Colonic mucosa (tissue), 4 donors: ENCODE results near the gene MOSPD3. TPM values are rescaled to one million over a fixed set of nuclear protein-coding genes. Genes with fewer than 3 reads are reported as not detected.

ENCODE experiments used
- DNase-seq: peaks from one replicate; pipeline ENCODE4 v3.0.0-alpha.2; 2020
- H3K27ac ChIP-seq: fragments of 200-600 bp; one replicate; pipeline ENCODE4 v1.8.0; 2021
- H3K27me3 ChIP-seq: fragments of 200-600 bp; one replicate; pipeline ENCODE4 v1.8.0; 2021
- H3K36me3 ChIP-seq: fragments of 200-600 bp; one replicate; pipeline ENCODE4 v1.8.0; 2021
- H3K4me1 ChIP-seq: fragments of 200-600 bp; one replicate; pipeline ENCODE4 v1.8.0; 2021; ENCODE audit warnings: mild to moderate bottlenecking
- H3K4me3 ChIP-seq: fragments of 200-600 bp; one replicate; pipeline ENCODE4 v1.8.0; 2021
- H3K9ac ChIP-seq, 2 donors: one replicate each; pipeline ENCODE4 v1.7.0; 2013; ENCODE audit warnings: control low read depth in 2 of 2, low read depth in 2 of 2, low read length in 2 of 2
- H3K9me3 ChIP-seq: fragments of 200-600 bp; one replicate; pipeline ENCODE4 v1.8.0; 2021
- intact Hi-C: fragments of 100-400 bp; cut with DNase I; formaldehyde crosslinking; loops from one replicate; pipeline ENCODE4 v1.14.1; 2022
- total RNA-seq, 2 donors: library from RNA; stranded (reverse); fragmentation: NEBNext Ultra II Directional in 1 of 2; extraction: Animal tissue kit (Norgen Biotek cat#: 25700) in 1 of 2; gene quantifications; one replicate each; pipeline ENCODE4 v1.2.1, GENCODE V29; 2021
- TF ChIP-seq, protein P1 (sequence below): fragments of 200-600 bp; IDR thresholded peaks from one replicate; pipeline ENCODE4 v1.8.0; 2022; ENCODE audit warnings: antibody characterized with exemption, mild to moderate bottlenecking
- donor health status: healthy.
- donor health status: DM: no; HTN: no; CAD: no.
- donor health status: DM: no; HTN: no; CAD: no.

MOSPD3 gene
- total RNA-seq, 2 donors from 2014 or later: 15.1 to 16.9 TPM

DNA sequence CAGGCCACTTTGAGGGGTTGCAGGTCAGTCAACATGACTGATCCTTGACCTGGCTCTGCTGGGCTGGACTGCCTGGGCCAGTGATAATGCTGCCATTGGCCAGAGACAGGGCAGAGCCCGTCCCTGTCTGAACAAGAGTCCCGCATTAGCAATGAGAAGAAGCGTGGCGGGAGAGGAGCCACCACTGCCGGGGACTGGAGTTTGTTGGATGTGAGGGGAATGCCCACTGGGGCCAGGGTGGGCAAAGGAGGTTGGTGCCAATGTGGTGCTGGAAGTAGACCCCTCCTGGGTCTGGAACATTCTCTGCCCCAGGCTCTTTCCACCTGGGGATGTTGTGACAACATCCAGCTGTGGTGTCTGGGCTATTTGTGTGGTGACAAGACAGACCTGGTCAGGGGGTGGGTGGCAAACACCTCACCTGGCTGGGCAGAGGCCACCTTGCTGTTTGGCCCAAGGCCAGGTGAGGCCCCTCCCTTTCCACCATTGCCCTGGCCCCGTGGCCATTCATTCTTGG is 46.3 kb upstream of the MOSPD3 start:
- TF ChIP-seq, protein P1, sequence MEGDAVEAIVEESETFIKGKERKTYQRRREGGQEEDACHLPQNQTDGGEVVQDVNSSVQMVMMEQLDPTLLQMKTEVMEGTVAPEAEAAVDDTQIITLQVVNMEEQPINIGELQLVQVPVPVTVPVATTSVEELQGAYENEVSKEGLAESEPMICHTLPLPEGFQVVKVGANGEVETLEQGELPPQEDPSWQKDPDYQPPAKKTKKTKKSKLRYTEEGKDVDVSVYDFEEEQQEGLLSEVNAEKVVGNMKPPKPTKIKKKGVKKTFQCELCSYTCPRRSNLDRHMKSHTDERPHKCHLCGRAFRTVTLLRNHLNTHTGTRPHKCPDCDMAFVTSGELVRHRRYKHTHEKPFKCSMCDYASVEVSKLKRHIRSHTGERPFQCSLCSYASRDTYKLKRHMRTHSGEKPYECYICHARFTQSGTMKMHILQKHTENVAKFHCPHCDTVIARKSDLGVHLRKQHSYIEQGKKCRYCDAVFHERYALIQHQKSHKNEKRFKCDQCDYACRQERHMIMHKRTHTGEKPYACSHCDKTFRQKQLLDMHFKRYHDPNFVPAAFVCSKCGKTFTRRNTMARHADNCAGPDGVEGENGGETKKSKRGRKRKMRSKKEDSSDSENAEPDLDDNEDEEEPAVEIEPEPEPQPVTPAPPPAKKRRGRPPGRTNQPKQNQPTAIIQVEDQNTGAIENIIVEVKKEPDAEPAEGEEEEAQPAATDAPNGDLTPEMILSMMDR: no peak
- intact Hi-C loops: no loop called here
- Histone ChIP-seq H3K9ac (no peak overlapping the region), H3K4me1 (peaks cover 7% of the 10 kb centered on the region), H3K4me3 (no peak overlapping the region), H3K9me3 (no peaks in the 10 kb centered on the region), H3K36me3 (peaks cover 4% of the 10 kb centered on the region), H3K27me3 (no peaks in the 10 kb centered on the region), H3K27ac (no peak overlapping the region)
- no peak for DNase-seq

DNA sequence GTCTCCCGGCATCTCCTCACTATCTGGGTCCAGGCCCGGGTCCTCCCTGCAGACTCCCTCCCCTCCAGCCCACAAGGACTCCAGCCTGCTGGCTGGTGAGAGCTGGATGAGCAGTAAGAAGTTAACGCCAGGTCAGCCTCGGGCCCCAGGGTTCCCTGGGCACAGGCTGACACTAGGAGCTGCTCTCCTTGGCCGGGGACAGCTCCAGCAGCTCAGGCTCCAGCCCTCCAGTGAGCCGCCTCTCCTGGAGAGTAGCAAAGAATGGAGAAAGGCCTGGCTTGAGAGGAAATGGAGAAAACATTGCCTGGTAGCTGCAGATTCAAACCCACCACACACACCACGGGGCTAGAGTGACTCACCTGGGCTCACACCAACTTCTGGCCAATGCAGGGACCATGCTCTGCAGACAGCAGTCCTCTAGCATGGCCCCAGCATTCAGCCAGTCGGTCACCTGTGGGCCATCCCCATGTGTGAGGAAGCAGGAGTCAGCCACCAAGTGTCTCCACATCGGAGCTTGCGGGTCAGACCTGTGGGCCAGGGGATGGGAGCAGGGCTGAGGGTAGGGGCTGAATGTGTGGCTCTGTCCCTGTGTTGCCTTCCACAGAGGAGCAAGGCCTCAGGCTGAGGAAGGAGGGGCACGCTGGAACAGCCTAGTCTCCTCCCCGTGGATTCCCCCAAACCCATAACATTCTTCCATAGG is 45.2 kb upstream of the MOSPD3 start:
- Histone ChIP-seq H3K36me3 (no peaks in the 10 kb centered on the region), H3K9me3 (no peaks in the 10 kb centered on the region), H3K4me1 (peaks cover 7% of the 10 kb centered on the region), H3K4me3 (no peak overlapping the region), H3K27me3 (no peaks in the 10 kb centered on the region), H3K9ac (no peak overlapping the region), H3K27ac (no peak overlapping the region)
- intact Hi-C loops: no loop called here
- TF ChIP-seq, protein P1: no peak
- no peak for DNase-seq

DNA sequence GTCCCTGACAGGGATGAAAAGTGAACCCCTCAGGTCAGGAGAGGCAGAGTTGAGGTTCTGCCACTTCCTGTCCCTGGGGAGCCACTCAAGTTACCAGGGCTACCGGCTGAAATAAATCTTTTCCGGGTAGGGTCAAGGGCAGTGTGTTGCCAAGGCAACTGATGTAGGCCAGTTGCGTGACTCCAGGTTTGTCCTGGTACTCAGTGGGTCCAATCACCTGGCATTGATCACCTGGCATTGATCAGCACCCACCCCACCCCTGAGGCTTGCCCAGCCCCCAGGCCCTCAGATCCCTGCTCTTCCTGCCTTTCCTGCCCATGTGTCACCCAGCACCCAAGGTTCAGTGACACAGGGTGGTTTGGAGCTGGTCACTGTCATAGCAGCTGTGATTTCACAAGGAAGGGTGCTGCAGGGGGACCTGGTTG is 44.6 kb upstream of the MOSPD3 start:
- Histone ChIP-seq H3K27ac (no peak overlapping the region), H3K9me3 (no peaks in the 10 kb centered on the region), H3K4me3 (no peak overlapping the region), H3K9ac (peak overlapping the region in 1 of 2 donors; percentile 26), H3K4me1 (peaks cover 7% of the 10 kb centered on the region), H3K36me3 (no peaks in the 10 kb centered on the region), H3K27me3 (no peaks in the 10 kb centered on the region)
- DNase-seq: no peak
- TF ChIP-seq, protein P1: no peak
- intact Hi-C loops: no loop called here

DNA sequence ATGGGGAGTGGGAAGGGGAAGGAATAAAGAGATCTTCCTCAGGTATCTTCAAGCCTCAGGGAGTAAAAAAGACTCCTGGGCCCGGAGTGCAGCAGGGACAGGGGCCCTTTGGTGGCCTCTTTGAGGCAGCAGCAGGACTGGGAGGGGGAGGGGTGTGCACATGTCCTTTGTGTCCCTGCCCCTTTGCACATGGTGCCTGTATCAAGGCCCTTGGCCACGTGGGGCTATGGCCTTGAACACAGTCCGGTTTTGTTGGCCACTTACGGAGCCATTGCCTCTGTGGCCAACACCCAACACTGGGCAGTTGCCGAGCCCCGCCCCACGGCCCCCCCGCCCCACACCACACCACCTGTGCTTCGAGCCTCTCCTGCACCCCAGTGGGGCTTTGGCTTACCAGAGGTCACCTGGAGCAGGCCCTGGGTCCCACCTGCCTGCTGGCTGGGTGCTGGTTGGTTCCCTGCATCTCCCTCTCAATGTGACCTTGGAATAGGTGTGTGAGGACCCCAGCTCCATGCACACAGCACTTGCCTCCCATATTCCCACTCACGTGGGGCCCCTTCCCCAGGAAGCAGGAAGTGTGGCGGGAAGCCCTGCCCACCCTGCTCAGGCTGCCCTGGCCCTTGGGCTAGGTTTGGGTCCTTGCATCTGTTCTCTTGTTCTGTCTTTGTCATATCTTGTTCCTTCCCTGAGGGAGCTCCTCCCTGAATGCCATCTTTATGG is 44.0 kb upstream of the MOSPD3 start:
- Histone ChIP-seq H3K4me3 (no peak overlapping the region), H3K27me3 (no peaks in the 10 kb centered on the region), H3K36me3 (no peaks in the 10 kb centered on the region), H3K27ac (no peak overlapping the region), H3K9me3 (no peaks in the 10 kb centered on the region), H3K4me1 (peaks cover 7% of the 10 kb centered on the region), H3K9ac (peak overlapping the region in 1 of 2 donors; percentile 26)
- DNase-seq: peak; percentile 74
- intact Hi-C loops: no loop called here
- TF ChIP-seq, protein P1: no peak

DNA sequence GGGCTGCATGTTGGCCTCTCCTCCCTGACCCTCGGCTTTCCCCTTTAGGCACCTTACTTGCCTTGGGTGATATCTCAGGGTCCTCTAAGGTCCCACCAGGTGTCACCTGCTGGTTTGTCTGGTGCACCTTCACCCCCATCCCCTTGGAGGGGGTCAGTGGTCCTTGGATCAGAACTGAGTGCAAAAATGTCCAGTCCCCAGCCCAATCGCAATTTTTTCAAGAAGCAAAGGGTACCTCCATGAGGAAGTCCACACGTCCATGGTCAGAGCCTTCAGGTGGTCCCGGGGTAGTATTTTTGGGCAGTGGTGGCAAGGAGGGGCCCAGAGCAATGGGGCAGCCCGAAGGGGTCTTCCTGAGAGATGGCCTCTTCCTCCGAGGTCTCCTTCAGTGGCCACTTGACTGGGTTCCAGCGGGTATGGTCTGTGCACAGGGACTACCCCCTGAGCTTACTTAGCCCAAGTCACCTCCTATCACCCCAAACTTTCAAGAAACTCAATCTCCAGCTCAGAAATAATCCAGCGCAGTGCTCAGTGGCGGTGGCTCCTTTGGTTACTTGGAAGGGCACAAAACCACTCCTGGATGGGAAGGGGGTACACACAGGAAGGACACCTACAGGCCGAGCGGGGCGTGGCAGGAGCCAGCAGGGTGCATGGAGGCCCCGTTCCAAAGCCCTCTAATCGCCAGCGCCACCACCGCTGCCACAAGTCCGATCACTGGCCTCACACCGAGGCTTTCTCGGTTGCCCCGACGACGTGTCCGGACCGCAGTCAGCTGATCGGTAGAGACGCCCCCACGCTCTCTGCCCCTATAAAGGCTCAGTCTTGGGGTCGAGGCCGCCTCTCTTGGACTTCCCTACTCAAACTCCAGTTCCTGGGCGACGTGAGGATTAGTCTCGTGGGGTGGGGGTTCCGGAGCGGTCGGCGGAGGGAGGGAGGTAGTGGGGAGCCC is 43.2 kb upstream of the MOSPD3 start:
- H3K27me3 ChIP-seq: no peaks in the 10 kb centered on the region
- DNase-seq: peak; percentile 79
- intact Hi-C loops: no loop called here
- no peak overlapping the region for H3K27ac ChIP-seq
- peaks cover 7% of the 10 kb centered on the region for H3K4me1 ChIP-seq
- TF ChIP-seq, protein P1: peak; percentile 38
- peak overlapping the region; percentile 46 to 74 for H3K9ac ChIP-seq
- H3K9me3 ChIP-seq: no peaks in the 10 kb centered on the region
- no peaks in the 10 kb centered on the region for H3K36me3 ChIP-seq
- no peak overlapping the region for H3K4me3 ChIP-seq
